ES-I3 (cell line): ENCODE measurements around the gene CRTC3.

Experiments
- H3K36me3 ChIP-seq: 2 replicates; pipeline ENCODE4 v1.6.1; 2013; ENCODE audit warnings: mild to moderate bottlenecking, low read length, control low read depth, moderate library complexity; ENCODE audit not compliant: insufficient read depth
- H3K4me1 ChIP-seq: 2 replicates; pipeline ENCODE4 v1.6.1; 2013; ENCODE audit warnings: mild to moderate bottlenecking, control low read depth, low read length; ENCODE audit not compliant: insufficient read depth
- H3K9ac ChIP-seq: 2 replicates; pipeline ENCODE4 v1.6.1; 2013; ENCODE audit warnings: low read depth, mild to moderate bottlenecking, low read length, moderate library complexity
- H3K9me3 ChIP-seq: 2 replicates; pipeline ENCODE4 v1.6.1; 2013; ENCODE audit warnings: mild to moderate bottlenecking, low read length, moderate library complexity; ENCODE audit not compliant: control insufficient read depth, insufficient read depth

The CRTC3 gene

DNA sequence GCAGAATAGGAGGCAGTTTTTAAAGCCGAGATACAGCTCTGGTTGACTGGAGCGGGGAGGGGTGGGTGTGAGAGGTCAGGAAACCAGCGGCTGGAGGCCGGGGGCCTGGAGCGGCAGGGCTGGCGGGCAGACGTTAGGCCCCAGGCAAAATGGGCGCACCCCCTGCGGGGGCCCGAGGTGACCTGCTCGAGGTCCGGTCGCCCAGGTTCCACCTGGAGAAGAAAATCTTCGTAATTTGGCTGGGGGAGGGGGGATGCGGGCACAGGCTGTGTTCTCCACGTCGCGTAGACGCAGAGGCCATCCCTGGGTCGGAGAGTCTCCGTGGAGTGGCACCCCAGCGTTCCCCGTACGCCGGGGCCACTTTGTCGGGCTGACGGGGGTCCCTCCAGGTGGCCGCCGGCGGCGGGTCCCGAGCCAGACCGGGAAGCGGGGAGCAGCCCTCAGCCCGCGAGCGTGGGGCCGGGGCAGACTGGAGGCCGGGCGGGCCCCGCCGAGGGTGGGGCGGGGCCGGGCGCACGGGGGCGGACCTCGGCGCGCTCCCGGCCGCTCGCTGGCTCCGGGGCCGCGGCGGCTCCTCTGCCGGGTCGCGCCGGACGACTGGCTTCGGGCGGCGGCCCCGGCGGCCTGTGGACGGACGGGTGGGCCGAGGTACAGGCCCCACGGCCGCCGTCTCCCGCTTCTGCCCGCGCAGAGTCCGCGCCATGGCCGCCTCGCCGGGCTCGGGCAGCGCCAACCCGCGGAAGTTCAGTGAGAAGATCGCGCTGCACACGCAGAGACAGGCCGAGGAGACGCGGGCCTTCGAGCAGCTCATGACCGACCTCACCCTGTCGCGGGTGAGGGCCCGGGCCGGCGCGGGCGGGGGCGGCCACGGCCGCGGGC lies at the start of gene CRTC3:
Gene CRTC3, plus strand, starts transcription at position 553 of the 879 bp plus-strand sequence. Its CDS starts 149 bp downstream, at position 702.
- Histone ChIP-seq H3K9ac (peak within 1 kb of the TSS; percentile 79), H3K36me3 (no peaks in the 10 kb centered on the region), H3K9me3 (no peaks in the 10 kb centered on the region), H3K4me1 (0 out of 2 replicates have a peak, but pooled peaks cover 2% of the 10 kb centered on the region)

DNA sequence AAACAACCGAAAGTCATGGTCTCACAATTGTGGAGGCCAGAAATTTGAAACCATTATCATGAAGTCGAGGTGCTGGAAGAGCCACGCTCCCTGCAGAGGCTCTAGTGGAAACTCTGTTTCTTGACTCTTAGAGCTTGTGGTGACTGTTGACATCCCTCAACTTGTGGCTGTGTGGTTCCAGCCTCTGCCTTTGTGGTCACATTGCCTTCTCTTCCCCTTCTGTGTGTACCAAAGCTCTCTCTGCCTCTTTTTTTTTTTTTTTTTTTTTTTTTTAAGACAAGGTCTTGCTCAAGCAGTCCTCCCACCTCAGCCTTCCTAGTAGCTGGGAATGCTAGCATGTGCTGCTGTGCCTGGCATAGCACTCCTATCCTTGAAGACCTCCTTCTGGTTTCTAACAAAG lies 48.7 kb upstream of the CRTC3 start:
- peaks cover 52% of the 10 kb centered on the region for H3K36me3 ChIP-seq
- H3K9me3 ChIP-seq, result no peaks in the 10 kb centered on the region
- H3K9ac ChIP-seq, result no peak overlapping the region
- H3K4me1 ChIP-seq, result no peaks in the 10 kb centered on the region

GRCh38 chr15:90482124-90483011 lies 47.4 kb upstream of the CRTC3 start:
- no peaks in the 10 kb centered on the region for H3K4me1 ChIP-seq
- no peaks in the 10 kb centered on the region for H3K9me3 ChIP-seq
- H3K36me3 ChIP-seq, result peaks cover 46% of the 10 kb centered on the region
- H3K9ac ChIP-seq, result no peak overlapping the region

DNA sequence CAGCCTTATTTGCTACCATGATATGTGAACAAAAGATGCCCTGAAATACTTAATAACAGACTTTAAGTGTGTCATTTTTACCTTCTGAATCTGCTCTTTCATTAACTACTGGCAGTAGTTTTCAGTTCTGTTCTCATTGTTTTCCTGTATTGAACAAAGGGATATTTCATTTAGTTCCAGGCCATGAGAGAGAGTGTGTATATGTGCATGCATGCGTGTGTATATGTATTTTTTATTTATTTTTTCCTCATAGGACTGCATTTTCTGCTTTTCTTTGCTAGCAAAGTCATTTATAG lies 46.8 kb upstream of the CRTC3 start:
- Histone ChIP-seq H3K4me1 (no peaks in the 10 kb centered on the region), H3K9ac (no peak overlapping the region), H3K9me3 (no peaks in the 10 kb centered on the region), H3K36me3 (peaks cover 44% of the 10 kb centered on the region)

DNA sequence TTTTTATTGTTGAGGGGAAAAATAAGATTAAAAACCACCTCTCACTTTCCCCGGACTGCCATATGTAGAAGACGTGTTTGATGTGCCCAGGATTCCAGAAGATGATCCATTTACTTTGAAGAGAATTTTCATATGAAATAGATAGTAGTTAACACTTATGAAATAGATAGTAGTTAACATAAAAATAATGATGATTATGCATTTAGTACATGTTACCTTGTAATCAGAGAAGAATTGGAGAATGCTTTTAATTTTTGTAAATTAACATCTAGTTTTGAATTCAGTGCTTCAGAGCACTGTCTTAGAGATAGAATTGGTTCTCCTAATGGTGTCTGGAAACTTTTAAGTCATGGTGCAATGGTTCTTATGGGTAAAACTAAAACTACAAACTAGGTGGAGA lies 46.1 kb upstream of the CRTC3 start:
- H3K36me3 ChIP-seq, result peaks cover 39% of the 10 kb centered on the region
- no peak overlapping the region for H3K9ac ChIP-seq
- H3K4me1 ChIP-seq, result no peaks in the 10 kb centered on the region
- no peaks in the 10 kb centered on the region for H3K9me3 ChIP-seq

GRCh38 chr15:90487186-90487585 lies 42.5 kb upstream of the CRTC3 start:
- H3K9me3 ChIP-seq, result no peaks in the 10 kb centered on the region
- no peaks in the 10 kb centered on the region for H3K4me1 ChIP-seq
- H3K36me3 ChIP-seq, result peaks cover 52% of the 10 kb centered on the region
- no peak overlapping the region for H3K9ac ChIP-seq

DNA sequence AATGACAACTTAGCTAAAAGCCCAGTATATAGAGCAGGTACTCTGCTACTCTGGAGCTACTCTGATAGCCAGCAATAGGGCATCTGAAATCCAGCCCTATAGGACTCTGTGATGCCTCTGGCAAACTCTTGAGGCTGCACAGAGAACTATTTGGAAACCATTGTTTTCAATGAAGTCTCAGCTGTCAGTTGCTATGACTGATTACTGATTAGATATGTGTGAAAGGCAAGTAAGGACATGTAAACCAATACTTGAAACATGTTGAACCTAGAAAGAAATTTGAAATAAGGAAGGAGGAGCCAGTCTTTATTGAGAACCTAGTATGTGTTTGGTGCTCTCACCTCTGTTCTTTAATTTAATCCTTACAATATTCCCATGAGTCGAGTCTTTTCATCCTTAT lies 40.2 kb upstream of the CRTC3 start:
- Histone ChIP-seq H3K4me1 (no peaks in the 10 kb centered on the region), H3K36me3 (peaks cover 36% of the 10 kb centered on the region), H3K9me3 (no peaks in the 10 kb centered on the region), H3K9ac (no peak overlapping the region)

- H3K9ac ChIP-seq, result no peak overlapping the region
- no peaks in the 10 kb centered on the region for H3K4me1 ChIP-seq
- peaks cover 36% of the 10 kb centered on the region for H3K36me3 ChIP-seq
- no peaks in the 10 kb centered on the region for H3K9me3 ChIP-seq
These were observed 39.8 kb upstream of the CRTC3 start for GRCh38 chr15:90489944-90490343.

- H3K36me3 ChIP-seq, result peaks cover 27% of the 10 kb centered on the region
- H3K9me3 ChIP-seq, result no peaks in the 10 kb centered on the region
- no peak overlapping the region for H3K9ac ChIP-seq
These were observed 36.1 kb upstream of the CRTC3 start for GRCh38 chr15:90493647-90494046.

DNA sequence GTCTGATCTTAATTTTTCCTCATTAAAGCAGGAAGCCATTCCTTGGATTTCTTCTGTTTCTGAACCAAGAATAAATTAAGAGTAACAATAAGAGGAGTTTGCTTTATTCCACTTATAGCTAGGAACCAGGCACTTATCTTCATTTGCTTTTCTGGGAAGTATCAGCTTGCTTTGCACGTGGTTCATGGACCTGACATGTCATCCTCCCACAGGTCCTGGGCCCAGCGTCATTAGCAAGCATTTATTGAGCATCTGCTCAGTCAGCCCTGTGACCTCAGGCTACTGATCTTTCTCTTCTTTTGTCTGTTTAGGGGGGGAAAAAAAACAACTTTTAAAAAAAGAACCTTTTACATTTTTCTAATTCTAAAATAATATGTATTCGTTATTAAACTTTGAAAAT lies 34.7 kb upstream of the CRTC3 start:
- H3K9ac ChIP-seq, result no peak overlapping the region
- no peaks in the 10 kb centered on the region for H3K9me3 ChIP-seq
- no peaks in the 10 kb centered on the region for H3K4me1 ChIP-seq
- H3K36me3 ChIP-seq, result peaks cover 27% of the 10 kb centered on the region

More at GRCh38 chr15:90493647-90494046, 36.1 kb upstream of the CRTC3 start:
- H3K4me1 ChIP-seq, result no peaks in the 10 kb centered on the region

DNA sequence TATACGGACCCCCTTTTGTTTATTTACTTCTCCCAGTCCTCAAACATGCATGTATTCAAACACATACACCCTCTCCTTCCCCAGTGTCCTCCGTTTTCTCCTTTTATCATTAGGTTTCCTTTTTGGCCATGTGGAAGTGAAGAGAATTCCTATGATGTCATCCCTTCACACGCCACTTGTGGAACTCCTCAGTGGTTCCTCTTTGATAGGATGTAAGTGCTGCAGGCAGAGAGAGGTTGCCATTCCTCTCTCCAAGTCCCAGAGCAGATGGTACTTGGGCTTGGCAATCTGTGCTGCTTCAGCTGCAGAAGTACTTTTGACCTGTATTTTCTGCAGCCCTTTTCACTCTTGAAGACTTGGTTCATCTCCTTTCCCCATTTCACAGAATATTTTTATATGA lies 32.9 kb upstream of the CRTC3 start:
- no peaks in the 10 kb centered on the region for H3K9me3 ChIP-seq

GRCh38 chr15:90497376-90497775 lies 32.3 kb upstream of the CRTC3 start:
- Histone ChIP-seq H3K9me3 (no peaks in the 10 kb centered on the region), H3K36me3 (peaks cover 13% of the 10 kb centered on the region), H3K4me1 (no peaks in the 10 kb centered on the region), H3K9ac (no peak overlapping the region)

More for the DNA sequence above, 32.9 kb upstream of the CRTC3 start:
- Histone ChIP-seq H3K4me1 (no peaks in the 10 kb centered on the region), H3K9ac (no peak overlapping the region), H3K36me3 (peaks cover 13% of the 10 kb centered on the region)

- no peak overlapping the region for H3K9ac ChIP-seq
- no peaks in the 10 kb centered on the region for H3K4me1 ChIP-seq
- peaks cover 13% of the 10 kb centered on the region for H3K36me3 ChIP-seq
- H3K9me3 ChIP-seq, result no peaks in the 10 kb centered on the region
These were observed 31.8 kb upstream of the CRTC3 start for GRCh38 chr15:90497912-90498311.

DNA sequence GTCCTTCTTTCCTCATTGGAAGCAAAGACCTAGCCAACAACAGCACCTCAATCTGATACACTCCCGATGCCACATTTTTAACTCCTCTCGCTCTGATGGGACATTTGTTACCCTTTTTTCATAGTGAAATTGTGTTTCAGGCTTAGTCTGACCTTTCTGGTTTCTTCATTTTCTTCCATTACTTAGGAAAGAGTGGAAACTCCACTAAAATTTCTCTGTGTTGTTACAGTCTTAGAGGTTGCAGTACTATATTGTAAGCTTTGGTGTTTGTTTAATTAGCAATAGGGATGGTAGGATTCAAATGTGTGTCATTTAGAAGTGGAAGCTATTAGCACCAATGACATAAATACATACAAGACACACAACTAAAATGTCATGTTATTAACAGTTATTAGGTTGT lies 29.6 kb upstream of the CRTC3 start:
- no peak overlapping the region for H3K9ac ChIP-seq
- no peaks in the 10 kb centered on the region for H3K4me1 ChIP-seq
- H3K36me3 ChIP-seq, result peaks cover 9% of the 10 kb centered on the region
- H3K9me3 ChIP-seq, result no peaks in the 10 kb centered on the region

DNA sequence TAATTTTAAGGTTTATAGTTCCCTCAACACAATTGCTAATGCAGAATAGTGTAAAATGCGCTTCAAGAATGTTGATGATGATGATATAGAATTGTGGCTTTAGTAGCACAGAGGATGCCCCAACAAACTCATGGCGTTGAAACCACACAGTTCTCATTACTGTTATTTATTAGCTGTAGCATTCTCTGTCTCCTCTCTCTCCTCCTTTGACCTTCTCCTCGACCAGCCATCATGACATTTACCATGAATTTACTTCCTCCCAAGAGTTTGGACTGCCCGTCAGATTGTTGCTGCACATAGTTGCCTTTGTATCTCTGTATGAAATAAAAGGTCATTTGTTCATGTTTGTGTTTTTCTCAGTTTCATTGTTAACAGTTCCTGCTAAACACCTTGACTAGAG lies 27.8 kb upstream of the CRTC3 start:
- H3K9me3 ChIP-seq, result no peaks in the 10 kb centered on the region
- H3K9ac ChIP-seq, result no peak overlapping the region
- H3K36me3 ChIP-seq, result peaks cover 9% of the 10 kb centered on the region
- H3K4me1 ChIP-seq, result no peaks in the 10 kb centered on the region
